ENCODE measurements around the gene CORO2B. TPM values are rescaled to one million over a fixed set of nuclear protein-coding genes. Genes with fewer than 3 reads are reported as not detected.

Gene CORO2B
- total RNA-seq, 2 experiments from 2014 or later: 0.07 to 0.19 TPM

Other genes with a start within 250 kb of the CORO2B start
- under 1 TPM; 0.56 to 0.59 TPM for gene ITGA11, start 146.8 kb upstream of the CORO2B start, total RNA-seq
- 100 to 1,000 TPM; 190 to 204 TPM for gene ANP32A, start 241.9 kb downstream of the CORO2B start, total RNA-seq

Data from activated CD4-positive, alpha-beta memory T cell treated with anti-CD3 and anti-CD28 coated beads for 36 hours (primary cell).